ENCODE measurements around the gene GRAP2.

DNA sequence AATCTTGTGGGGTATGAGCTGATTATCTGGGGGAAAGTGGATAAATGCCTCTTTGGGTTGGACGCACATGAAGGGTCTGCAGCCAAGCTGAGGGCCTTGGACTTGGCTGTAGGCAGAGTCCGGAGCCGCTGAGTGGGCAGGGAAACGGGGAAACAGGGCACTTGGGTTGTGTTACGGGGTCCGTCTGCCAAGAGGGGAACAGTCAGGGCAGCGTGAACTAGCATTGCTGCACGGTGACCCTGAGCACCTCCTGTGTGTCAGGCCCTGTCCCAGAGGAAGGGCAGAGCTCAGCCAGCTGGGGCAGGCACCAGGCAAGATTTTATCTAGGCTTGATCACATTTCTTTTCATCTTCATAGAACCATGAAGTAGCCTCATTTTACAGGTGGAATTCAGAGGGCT lies 105.8 kb downstream of the GRAP2 start:
- no peak for TF ChIP-seq POLR2AphosphoS5 (IDR thresholded peaks at IDR 0.05)
- TF ChIP-seq, protein P1, sequence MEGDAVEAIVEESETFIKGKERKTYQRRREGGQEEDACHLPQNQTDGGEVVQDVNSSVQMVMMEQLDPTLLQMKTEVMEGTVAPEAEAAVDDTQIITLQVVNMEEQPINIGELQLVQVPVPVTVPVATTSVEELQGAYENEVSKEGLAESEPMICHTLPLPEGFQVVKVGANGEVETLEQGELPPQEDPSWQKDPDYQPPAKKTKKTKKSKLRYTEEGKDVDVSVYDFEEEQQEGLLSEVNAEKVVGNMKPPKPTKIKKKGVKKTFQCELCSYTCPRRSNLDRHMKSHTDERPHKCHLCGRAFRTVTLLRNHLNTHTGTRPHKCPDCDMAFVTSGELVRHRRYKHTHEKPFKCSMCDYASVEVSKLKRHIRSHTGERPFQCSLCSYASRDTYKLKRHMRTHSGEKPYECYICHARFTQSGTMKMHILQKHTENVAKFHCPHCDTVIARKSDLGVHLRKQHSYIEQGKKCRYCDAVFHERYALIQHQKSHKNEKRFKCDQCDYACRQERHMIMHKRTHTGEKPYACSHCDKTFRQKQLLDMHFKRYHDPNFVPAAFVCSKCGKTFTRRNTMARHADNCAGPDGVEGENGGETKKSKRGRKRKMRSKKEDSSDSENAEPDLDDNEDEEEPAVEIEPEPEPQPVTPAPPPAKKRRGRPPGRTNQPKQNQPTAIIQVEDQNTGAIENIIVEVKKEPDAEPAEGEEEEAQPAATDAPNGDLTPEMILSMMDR (IDR thresholded peaks at IDR 0.05), result no peak

Data from breast epithelium (tissue), 3 donors.